ENCODE measurements around the gene SLF2.

DNA sequence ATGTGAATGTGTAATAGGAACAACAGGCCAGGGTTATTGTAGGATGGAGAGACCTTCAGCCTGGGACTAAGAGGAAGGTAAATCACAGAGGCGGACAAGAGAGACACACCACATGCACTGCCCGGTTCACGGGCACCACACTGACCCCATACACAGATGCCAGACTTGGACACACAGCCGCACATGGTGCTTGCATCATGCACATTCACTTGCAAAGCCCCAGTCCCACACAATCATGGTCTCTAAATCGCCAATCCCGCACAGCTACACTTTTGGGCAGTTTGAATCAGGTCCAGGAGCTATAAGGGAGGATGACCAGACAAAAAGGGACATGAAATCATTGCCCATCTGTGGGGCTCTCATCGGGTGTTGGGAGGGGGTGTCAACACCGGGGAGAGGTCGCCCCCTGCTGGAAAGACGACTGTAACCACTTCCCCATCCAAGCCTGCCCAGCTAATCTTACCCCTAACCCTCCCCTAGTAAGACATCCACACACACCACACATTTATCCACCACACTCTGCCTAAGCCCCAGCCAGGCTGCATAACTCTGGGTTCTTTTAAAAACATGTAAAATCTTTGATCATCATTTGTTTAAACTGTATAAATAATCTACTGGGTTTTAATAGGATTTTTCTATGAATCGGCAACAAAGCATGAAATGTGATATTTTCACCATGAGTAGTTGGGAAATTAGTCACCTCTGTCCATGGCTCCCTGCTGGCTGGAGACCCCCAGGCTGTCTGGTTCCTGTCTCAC lies 40.5 kb upstream of the SLF2 start:
- TF ChIP-seq, protein P1, sequence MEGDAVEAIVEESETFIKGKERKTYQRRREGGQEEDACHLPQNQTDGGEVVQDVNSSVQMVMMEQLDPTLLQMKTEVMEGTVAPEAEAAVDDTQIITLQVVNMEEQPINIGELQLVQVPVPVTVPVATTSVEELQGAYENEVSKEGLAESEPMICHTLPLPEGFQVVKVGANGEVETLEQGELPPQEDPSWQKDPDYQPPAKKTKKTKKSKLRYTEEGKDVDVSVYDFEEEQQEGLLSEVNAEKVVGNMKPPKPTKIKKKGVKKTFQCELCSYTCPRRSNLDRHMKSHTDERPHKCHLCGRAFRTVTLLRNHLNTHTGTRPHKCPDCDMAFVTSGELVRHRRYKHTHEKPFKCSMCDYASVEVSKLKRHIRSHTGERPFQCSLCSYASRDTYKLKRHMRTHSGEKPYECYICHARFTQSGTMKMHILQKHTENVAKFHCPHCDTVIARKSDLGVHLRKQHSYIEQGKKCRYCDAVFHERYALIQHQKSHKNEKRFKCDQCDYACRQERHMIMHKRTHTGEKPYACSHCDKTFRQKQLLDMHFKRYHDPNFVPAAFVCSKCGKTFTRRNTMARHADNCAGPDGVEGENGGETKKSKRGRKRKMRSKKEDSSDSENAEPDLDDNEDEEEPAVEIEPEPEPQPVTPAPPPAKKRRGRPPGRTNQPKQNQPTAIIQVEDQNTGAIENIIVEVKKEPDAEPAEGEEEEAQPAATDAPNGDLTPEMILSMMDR (IDR thresholded peaks at IDR 0.05): no peak
- no peak for TF ChIP-seq POLR2A (IDR thresholded peaks at IDR 0.05)

Data from lower leg skin (tissue), 3 donors.